ENCODE results near the gene MPZL3. TPM values are rescaled to one million over a fixed set of nuclear protein-coding genes. Genes with fewer than 3 reads are reported as not detected.

Gene MPZL3
- polyA plus RNA-seq, 2 of the 4 experiments (the other 2 are of a cell fraction): 0.34 to 1.0 TPM

DNA sequence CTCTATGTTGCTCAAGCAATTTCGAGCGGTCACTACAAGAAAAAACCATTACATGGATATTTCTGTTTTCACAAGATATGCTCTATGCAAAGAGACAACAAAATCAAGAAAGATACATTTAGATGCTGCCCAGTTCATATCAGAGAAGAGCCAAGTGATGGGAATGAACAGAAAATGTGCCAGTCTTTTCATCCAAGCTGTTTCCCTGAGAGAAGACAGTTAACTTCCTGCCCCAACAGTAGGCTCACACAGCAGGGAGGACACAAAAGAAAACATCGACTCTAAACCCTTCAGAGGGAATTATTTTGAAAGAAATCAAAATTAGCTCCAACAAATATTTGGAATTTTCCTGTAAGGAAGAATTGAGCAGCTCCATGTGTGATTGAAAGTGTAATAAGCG lies 39.0 kb downstream of the MPZL3 start:
- 29% methylated on average over 4 of the region's 4 CpGs for WGBS (ENCODE audit: missing lambda C conversion rate)
- H3K4me1 ChIP-seq: no peaks in the 10 kb centered on the region
- DNase-seq (ENCODE audit: low read depth in 1 of 2, low spot score in 1 of 2): no peak
- no peak for FAIRE-seq
- no peak for ATAC-seq
- no peaks in the 10 kb centered on the region for H3K9me3 ChIP-seq
- no peak overlapping the region for H3K27ac ChIP-seq
- POLR2A ChIA-PET: no interaction called here
- CTCF ChIA-PET: interaction anchor here (2.2 to 2.3 kb wide), 2 partner anchors 13 to 14 kb away, joined by 6 to 10 read pairs; no protein-coding TSS in a partner anchor
- TF ChIP-seq BCL3 (IDR thresholded peaks at IDR 0.05): no peak
- H3K4me3 ChIP-seq: no peak overlapping the region
- H3K4me2 ChIP-seq: no peak overlapping the region

GRCh38 chr11:118212781-118213191 lies 39.4 kb downstream of the MPZL3 start:
- ChIA-PET CTCF (interaction anchor here (1.1 to 2.2 kb wide), 3 partner anchors 10 to 14 kb away, joined by 3 to 8 read pairs (median 6); no protein-coding TSS in a partner anchor), POLR2A (no interaction called here)
- WGBS (ENCODE audit: missing lambda C conversion rate): 50% methylated on average over 2 of the region's 2 CpGs
- Histone ChIP-seq H3K9me3 (no peaks in the 10 kb centered on the region), H3K4me3 (no peak overlapping the region), H3K4me2 (no peak overlapping the region), H3K27ac (no peak overlapping the region), H3K4me1 (no peaks in the 10 kb centered on the region)
- TF ChIP-seq EHF (CRISPR knock-in tag; IDR thresholded peaks at IDR 0.05) (no peak), HOXA7 (CRISPR knock-in tag; IDR thresholded peaks at IDR 0.05) (no peak), CBX8 (IDR thresholded peaks at IDR 0.05) (no peak), NFE2L2 (conservative IDR thresholded peaks at IDR 0.05; ENCODE audit: low read length) (no peak), GATA3 (IDR thresholded peaks at IDR 0.05; ENCODE audit: borderline replicate concordance) (no peak)
- TF ChIP-seq, protein P1, sequence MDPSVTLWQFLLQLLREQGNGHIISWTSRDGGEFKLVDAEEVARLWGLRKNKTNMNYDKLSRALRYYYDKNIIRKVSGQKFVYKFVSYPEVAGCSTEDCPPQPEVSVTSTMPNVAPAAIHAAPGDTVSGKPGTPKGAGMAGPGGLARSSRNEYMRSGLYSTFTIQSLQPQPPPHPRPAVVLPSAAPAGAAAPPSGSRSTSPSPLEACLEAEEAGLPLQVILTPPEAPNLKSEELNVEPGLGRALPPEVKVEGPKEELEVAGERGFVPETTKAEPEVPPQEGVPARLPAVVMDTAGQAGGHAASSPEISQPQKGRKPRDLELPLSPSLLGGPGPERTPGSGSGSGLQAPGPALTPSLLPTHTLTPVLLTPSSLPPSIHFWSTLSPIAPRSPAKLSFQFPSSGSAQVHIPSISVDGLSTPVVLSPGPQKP (IDR thresholded peaks at IDR 0.05; ENCODE audit: low read depth, low read length): no peak
- TF ChIP-seq, protein P2, sequence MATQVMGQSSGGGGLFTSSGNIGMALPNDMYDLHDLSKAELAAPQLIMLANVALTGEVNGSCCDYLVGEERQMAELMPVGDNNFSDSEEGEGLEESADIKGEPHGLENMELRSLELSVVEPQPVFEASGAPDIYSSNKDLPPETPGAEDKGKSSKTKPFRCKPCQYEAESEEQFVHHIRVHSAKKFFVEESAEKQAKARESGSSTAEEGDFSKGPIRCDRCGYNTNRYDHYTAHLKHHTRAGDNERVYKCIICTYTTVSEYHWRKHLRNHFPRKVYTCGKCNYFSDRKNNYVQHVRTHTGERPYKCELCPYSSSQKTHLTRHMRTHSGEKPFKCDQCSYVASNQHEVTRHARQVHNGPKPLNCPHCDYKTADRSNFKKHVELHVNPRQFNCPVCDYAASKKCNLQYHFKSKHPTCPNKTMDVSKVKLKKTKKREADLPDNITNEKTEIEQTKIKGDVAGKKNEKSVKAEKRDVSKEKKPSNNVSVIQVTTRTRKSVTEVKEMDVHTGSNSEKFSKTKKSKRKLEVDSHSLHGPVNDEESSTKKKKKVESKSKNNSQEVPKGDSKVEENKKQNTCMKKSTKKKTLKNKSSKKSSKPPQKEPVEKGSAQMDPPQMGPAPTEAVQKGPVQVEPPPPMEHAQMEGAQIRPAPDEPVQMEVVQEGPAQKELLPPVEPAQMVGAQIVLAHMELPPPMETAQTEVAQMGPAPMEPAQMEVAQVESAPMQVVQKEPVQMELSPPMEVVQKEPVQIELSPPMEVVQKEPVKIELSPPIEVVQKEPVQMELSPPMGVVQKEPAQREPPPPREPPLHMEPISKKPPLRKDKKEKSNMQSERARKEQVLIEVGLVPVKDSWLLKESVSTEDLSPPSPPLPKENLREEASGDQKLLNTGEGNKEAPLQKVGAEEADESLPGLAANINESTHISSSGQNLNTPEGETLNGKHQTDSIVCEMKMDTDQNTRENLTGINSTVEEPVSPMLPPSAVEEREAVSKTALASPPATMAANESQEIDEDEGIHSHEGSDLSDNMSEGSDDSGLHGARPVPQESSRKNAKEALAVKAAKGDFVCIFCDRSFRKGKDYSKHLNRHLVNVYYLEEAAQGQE (IDR thresholded peaks at IDR 0.05): no peak
- DNase-seq (ENCODE audit: low read depth in 1 of 2, low spot score in 1 of 2) (no peak), FAIRE-seq (no peak), ATAC-seq (no peak)

DNA sequence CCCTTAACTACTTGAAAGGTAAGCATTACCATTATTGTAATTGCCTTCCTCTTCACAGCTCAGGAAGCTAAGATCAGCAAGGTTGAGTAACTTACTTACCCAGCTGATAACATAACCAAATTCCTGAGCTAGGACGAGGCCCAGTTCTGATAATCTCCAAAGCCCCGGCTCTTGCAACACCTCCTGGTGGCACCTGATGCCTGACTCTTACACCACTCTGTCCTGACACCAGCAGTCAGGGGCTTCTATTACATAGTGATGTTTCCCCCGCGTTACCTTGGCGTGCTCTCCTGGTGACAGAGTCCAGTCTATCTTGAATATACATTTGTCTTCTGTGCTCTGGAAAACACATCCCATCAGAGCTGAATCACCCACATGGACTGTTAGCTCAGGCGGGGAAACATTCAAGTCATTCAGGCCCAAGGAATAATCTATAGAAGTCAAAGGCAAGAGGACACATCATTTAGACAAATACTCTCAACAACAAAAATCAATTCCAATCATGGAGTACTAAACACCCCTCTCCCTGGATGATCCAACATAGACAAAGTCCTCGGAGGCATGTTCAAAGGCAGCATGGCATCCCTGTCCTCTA lies 39.9 kb downstream of the MPZL3 start:
- ChIA-PET POLR2A (no interaction called here), CTCF (interaction anchor here (1.1 to 1.7 kb wide), 2 partner anchors 10 to 14 kb away, joined by 3 to 8 read pairs; no protein-coding TSS in a partner anchor)
- Histone ChIP-seq H3K9me3 (no peaks in the 10 kb centered on the region), H3K4me1 (no peaks in the 10 kb centered on the region), H3K27ac (no peak overlapping the region), H3K4me2 (no peak overlapping the region), H3K4me3 (no peak overlapping the region)
- no peak for FAIRE-seq
- ATAC-seq: no peak
- no peak for DNase-seq (ENCODE audit: low read depth in 1 of 2, low spot score in 1 of 2)
- TF ChIP-seq ZNF302 (CRISPR knock-in tag; IDR thresholded peaks at IDR 0.05): no peak
- TF ChIP-seq, protein P3, sequence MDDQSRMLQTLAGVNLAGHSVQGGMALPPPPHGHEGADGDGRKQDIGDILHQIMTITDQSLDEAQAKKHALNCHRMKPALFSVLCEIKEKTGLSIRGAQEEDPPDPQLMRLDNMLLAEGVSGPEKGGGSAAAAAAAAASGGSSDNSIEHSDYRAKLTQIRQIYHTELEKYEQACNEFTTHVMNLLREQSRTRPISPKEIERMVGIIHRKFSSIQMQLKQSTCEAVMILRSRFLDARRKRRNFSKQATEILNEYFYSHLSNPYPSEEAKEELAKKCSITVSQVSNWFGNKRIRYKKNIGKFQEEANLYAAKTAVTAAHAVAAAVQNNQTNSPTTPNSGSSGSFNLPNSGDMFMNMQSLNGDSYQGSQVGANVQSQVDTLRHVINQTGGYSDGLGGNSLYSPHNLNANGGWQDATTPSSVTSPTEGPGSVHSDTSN (IDR thresholded peaks at IDR 0.05): no peak
- TF ChIP-seq EHMT2 (IDR thresholded peaks at IDR 0.05; ENCODE audit: low read depth): no peak
- TF ChIP-seq MAFK (IDR thresholded peaks at IDR 0.05; ENCODE audit: partially characterized antibody): no peak
- WGBS (ENCODE audit: missing lambda C conversion rate): 55% methylated on average over 7 of the region's 7 CpGs

Data from A549 (cell line).